Naive thymus-derived CD4-positive, alpha-beta T cell (primary cell): Measurements from ENCODE around the gene NKD1. TPM values are rescaled to one million over a fixed set of nuclear protein-coding genes. Genes with fewer than 3 reads are reported as not detected.

Experiments used
- ATAC-seq: fragments of 150-1000 bp; cut with Tn5 transposase; 2 replicates; pipeline ENCODE4 v1.10.0; 2021; ENCODE audit warnings: mild to moderate bottlenecking, moderate library complexity
- CTCF ChIA-PET: fragments of 350-600 bp; sonication (Branson Sonifier 250); formaldehyde crosslinking; loops from one replicate; lab custom pipeline; 2021; ENCODE audit warnings: antibody characterized with exemption; lab: Charles Lee
- POLR2A ChIA-PET: fragments of 350-600 bp; sonication (Branson Sonifier 250); formaldehyde crosslinking; loops from one replicate; lab custom pipeline; 2021; ENCODE audit warnings: antibody characterized with exemption, inconsistent platforms; lab: Charles Lee
- DNase-seq, 9 donors: peaks; one replicate each; pipeline versions ENCODE4 v3.0.0 to v3.0.0-alpha.2; 2020 to 2022; ENCODE audit warnings: mixed read lengths in 1 of 9
- H3K27ac ChIP-seq: one replicate; pipeline ENCODE4 v1.7.0; 2013; ENCODE audit warnings: mild to moderate bottlenecking, low read depth, low read length, moderate library complexity
- H3K27me3 ChIP-seq, 2 donors: one replicate each; pipeline ENCODE4 v1.7.0; 2013; ENCODE audit warnings: low read length in 2 of 2, mild to moderate bottlenecking in 2 of 2, moderate library complexity in 2 of 2; ENCODE audit not compliant: control insufficient read depth in 2 of 2, insufficient read depth in 2 of 2
- H3K36me3 ChIP-seq, 3 experiments: 1 replicate in 2 of 3; 2 replicates in 1 of 3; pipeline ENCODE4 v1.7.0; 2013; ENCODE audit warnings: low read length in 3 of 3, mild to moderate bottlenecking in 3 of 3, moderate library complexity in 1 of 3; ENCODE audit not compliant: insufficient read depth in 3 of 3, control insufficient read depth in 2 of 3
- H3K4me1 ChIP-seq, 2 donors: one replicate each; pipeline ENCODE4 v1.7.0; 2013; ENCODE audit warnings: low read length in 2 of 2, mild to moderate bottlenecking in 2 of 2, moderate library complexity in 1 of 2; ENCODE audit not compliant: control insufficient read depth in 2 of 2, insufficient read depth in 2 of 2
- H3K4me3 ChIP-seq: 2 replicates; pipeline ENCODE4 v1.7.0; 2013; ENCODE audit warnings: mild to moderate bottlenecking, low read length
- H3K9me3 ChIP-seq, 3 experiments: 1 replicate in 2 of 3; 2 replicates in 1 of 3; pipeline ENCODE4 v1.7.0; 2013; ENCODE audit warnings: low read length in 3 of 3; ENCODE audit not compliant: control insufficient read depth in 2 of 3
- H3K27ac Mint-ChIP-seq, 9 donors: one replicate each; pipeline ENCODE4 v1.8.0; 2020 to 2022; ENCODE audit warnings: mixed read lengths in 9 of 9, mild to moderate bottlenecking in 8 of 9, moderate library complexity in 5 of 9, inconsistent platforms in 2 of 9
- H3K27me3 Mint-ChIP-seq, 5 donors: one replicate each; pipeline ENCODE4 v1.8.0; 2021 to 2022; ENCODE audit warnings: mixed read lengths in 5 of 5, mild to moderate bottlenecking in 1 of 5
- H3K36me3 Mint-ChIP-seq, 5 donors: one replicate each; pipeline ENCODE4 v1.8.0; 2020 to 2022; ENCODE audit warnings: mixed read lengths in 5 of 5, mild to moderate bottlenecking in 3 of 5, inconsistent platforms in 1 of 5
- H3K4me1 Mint-ChIP-seq, 7 donors: one replicate each; pipeline ENCODE4 v1.8.0; 2020 to 2022; ENCODE audit warnings: mixed read lengths in 7 of 7, mild to moderate bottlenecking in 3 of 7, inconsistent platforms in 1 of 7
- H3K4me3 Mint-ChIP-seq, 10 donors: one replicate each; pipeline ENCODE4 v1.8.0; 2020 to 2022; ENCODE audit warnings: mild to moderate bottlenecking in 10 of 10, mixed read lengths in 10 of 10, moderate library complexity in 6 of 10, inconsistent platforms in 2 of 10
- H3K9me3 Mint-ChIP-seq, 11 donors: one replicate each; pipeline ENCODE4 v1.8.0; 2020 to 2022; ENCODE audit warnings: mixed read lengths in 11 of 11, mild to moderate bottlenecking in 4 of 11, inconsistent platforms in 1 of 11, moderate library complexity in 1 of 11
- intact Hi-C, 2 donors: fragments of 100-400 bp; cut with micrococcal nuclease; formaldehyde crosslinking; loops; one replicate each; pipeline ENCODE4 v1.15.1; 2023
- polyA plus RNA-seq, 2 donors: library from polyadenylated mRNA; unstranded; fragments of 300-500 nt; fragmentation: Illumina TruSeq; gene quantifications; one replicate each; pipeline ENCODE4 v1.2.3, GENCODE V29; 2021
- total RNA-seq, 6 experiments: library from RNA in 5 of 6; stranded (reverse) in 5 of 6; gene quantifications; 1 replicate in 5 of 6; 2 replicates in 1 of 6; pipeline ENCODE4 v1.2.3 and lab custom pipeline; 2021 to 2026

Gene NKD1
- total and polyA plus RNA-seq, 7 experiments from 2014 or later: 0.36 to 7.9 (median 5.0) TPM

DNA sequence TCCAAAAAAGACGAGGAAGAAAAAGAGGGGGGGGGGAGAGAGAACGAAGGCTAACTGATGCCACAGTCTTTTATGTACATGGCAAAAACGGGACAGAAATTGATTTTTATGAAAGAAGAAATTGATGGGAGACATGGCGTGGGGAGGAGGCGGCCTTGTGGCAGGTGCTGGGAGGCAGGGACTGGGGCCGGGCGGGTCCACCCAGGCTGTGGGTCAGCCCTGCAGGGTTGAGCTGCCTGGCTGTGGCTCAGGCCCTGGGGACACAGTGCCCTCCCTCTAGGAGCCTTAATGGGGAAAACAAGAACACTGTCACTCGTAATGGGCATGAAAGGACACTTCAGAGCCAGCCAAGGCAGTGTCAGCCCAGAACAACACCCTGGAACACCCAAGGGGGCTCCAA lies 98.1 kb downstream of the NKD1 start:
- ATAC-seq (no peak), DNase-seq (no peak)
- POLR2A ChIA-PET: interaction anchor here (0.6 kb wide), 1 partner anchor 84 kb away, joined by 4 read pairs; no protein-coding TSS in a partner anchor
- peaks cover 5 to 8% (median 6%) of the 10 kb centered on the region in 7 donors for H3K4me1 Mint-ChIP-seq
- CTCF ChIA-PET: interaction anchor here (0.5 to 0.7 kb wide), 2 partner anchors 322 to 619 kb away, joined by 3 read pairs; no protein-coding TSS in a partner anchor
- H3K9me3 Mint-ChIP-seq: peaks cover 0 to 2% (median 0%) of the 10 kb centered on the region in 11 donors
- Histone ChIP-seq H3K4me1 (no peaks in the 10 kb centered on the region), H3K9me3 (no peaks in the 10 kb centered on the region), H3K4me3 (no peak overlapping the region), H3K36me3 (no peaks in the 10 kb centered on the region), H3K27me3 (no peaks in the 10 kb centered on the region), H3K27ac (no peak overlapping the region)
- H3K36me3 Mint-ChIP-seq: peaks cover 0 to 18% (median 0%) of the 10 kb centered on the region in 5 donors
- H3K27ac Mint-ChIP-seq: peak overlapping the region in 1 of 9 donors; percentile 70
- H3K4me3 Mint-ChIP-seq: no peak overlapping the region
- H3K27me3 Mint-ChIP-seq: no peaks in the 10 kb centered on the region
- intact Hi-C loops: no loop called here

- DNase-seq (no peak), ATAC-seq (no peak)
- no peaks in the 10 kb centered on the region for H3K9me3 ChIP-seq
- POLR2A ChIA-PET: no interaction called here
- H3K27me3 ChIP-seq: no peaks in the 10 kb centered on the region
- peaks cover 0 to 22% (median 4%) of the 10 kb centered on the region in 5 donors for H3K36me3 Mint-ChIP-seq
- peaks cover 0 to 6% (median 0%) of the 10 kb centered on the region in 7 donors for H3K4me1 Mint-ChIP-seq
- no peak overlapping the region for H3K27ac Mint-ChIP-seq
- no peak overlapping the region for H3K27ac ChIP-seq
- intact Hi-C loops: no loop called here
- peak overlapping the region in 1 of 10 donors; percentile 23 for H3K4me3 Mint-ChIP-seq
- no peak overlapping the region for H3K4me3 ChIP-seq
- CTCF ChIA-PET: interaction anchor here (1.0 to 2.9 kb wide), 2 partner anchors 8 to 13 kb away, joined by 3 to 12 read pairs; no protein-coding TSS in a partner anchor
- H3K9me3 Mint-ChIP-seq: peaks cover 0 to 4% (median 0%) of the 10 kb centered on the region in 11 donors
- H3K4me1 ChIP-seq: no peaks in the 10 kb centered on the region
- no peaks in the 10 kb centered on the region for H3K27me3 Mint-ChIP-seq
- no peaks in the 10 kb centered on the region for H3K36me3 ChIP-seq
Measured at GRCh38 chr16:50651835-50652438, 103.7 kb downstream of the NKD1 start.

DNA sequence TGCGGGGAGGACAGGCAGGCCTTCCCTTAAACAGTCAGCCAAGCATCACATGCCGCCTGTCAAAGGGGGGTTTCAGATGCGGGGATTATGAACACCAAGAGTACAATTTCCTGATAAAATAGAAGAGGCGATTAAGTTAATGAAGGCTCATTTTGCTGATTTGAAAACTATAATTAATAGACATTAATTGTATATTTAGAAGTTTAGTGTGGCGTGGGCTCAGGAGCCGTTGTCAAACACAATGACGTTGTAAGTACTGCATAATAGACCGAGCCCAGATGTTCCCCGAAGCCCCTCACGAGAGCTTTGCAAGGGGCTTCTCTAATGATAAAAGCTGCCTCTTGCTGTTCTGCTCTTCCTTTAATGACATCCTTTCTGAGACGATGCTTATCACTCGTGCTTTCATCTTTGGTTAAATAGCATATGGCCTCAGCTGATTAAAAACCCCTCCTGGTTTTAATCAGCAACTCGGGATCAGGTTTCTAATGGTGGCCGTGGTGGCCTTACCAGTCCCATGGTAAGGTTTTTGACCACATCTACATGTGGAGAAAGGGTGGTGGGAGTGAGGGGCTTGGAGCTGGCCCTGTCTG lies 104.7 kb downstream of the NKD1 start:
- H3K27ac Mint-ChIP-seq: no peak overlapping the region
- ChIA-PET CTCF (interaction anchor here (0.6 to 2.9 kb wide), 3 partner anchors 8 to 302 kb away, joined by 3 to 12 read pairs (median 3); no protein-coding TSS in a partner anchor), POLR2A (no interaction called here)
- no peak overlapping the region for H3K4me3 Mint-ChIP-seq
- no peaks in the 10 kb centered on the region for H3K27me3 ChIP-seq
- peaks cover 0 to 22% (median 4%) of the 10 kb centered on the region in 5 donors for H3K36me3 Mint-ChIP-seq
- no peaks in the 10 kb centered on the region for H3K9me3 ChIP-seq
- H3K27ac ChIP-seq: no peak overlapping the region
- no peak for ATAC-seq
- no peak for DNase-seq
- no peaks in the 10 kb centered on the region for H3K27me3 Mint-ChIP-seq
- H3K9me3 Mint-ChIP-seq: peaks cover 0 to 4% (median 0%) of the 10 kb centered on the region in 11 donors
- no peaks in the 10 kb centered on the region for H3K36me3 ChIP-seq
- H3K4me1 ChIP-seq: no peaks in the 10 kb centered on the region
- no peak overlapping the region for H3K4me3 ChIP-seq
- H3K4me1 Mint-ChIP-seq: peaks cover 0 to 6% (median 0%) of the 10 kb centered on the region in 7 donors
- intact Hi-C loops: no loop called here

GRCh38 chr16:50653633-50654519 lies 105.7 kb downstream of the NKD1 start:
- H3K27ac ChIP-seq: no peak overlapping the region
- no peaks in the 10 kb centered on the region for H3K36me3 ChIP-seq
- no peaks in the 10 kb centered on the region for H3K27me3 ChIP-seq
- intact Hi-C loops: no loop called here
- ChIA-PET CTCF (interaction anchor here (0.6 to 0.8 kb wide), 2 partner anchors 9 to 303 kb away, joined by 3 read pairs; no protein-coding TSS in a partner anchor), POLR2A (no interaction called here)
- no peak overlapping the region for H3K4me3 ChIP-seq
- no peak for ATAC-seq
- no peaks in the 10 kb centered on the region for H3K9me3 ChIP-seq
- no peak for DNase-seq
- Mint-ChIP-seq H3K4me1 (peaks cover 0 to 6% (median 0%) of the 10 kb centered on the region in 7 donors), H3K36me3 (peaks cover 0 to 16% (median 4%) of the 10 kb centered on the region in 5 donors), H3K4me3 (no peak overlapping the region), H3K27me3 (no peaks in the 10 kb centered on the region), H3K9me3 (peaks cover 0 to 4% (median 0%) of the 10 kb centered on the region in 11 donors), H3K27ac (no peak overlapping the region)
- no peaks in the 10 kb centered on the region for H3K4me1 ChIP-seq

- H3K27ac ChIP-seq: no peak overlapping the region
- intact Hi-C loops: no loop called here
- peaks cover 0 to 6% (median 3%) of the 10 kb centered on the region in 5 donors for H3K36me3 Mint-ChIP-seq
- POLR2A ChIA-PET: no interaction called here
- H3K4me1 ChIP-seq: no peaks in the 10 kb centered on the region
- no peak overlapping the region for H3K4me3 Mint-ChIP-seq
- H3K36me3 ChIP-seq: no peaks in the 10 kb centered on the region
- H3K9me3 Mint-ChIP-seq: peaks cover 0 to 4% (median 0%) of the 10 kb centered on the region in 11 donors
- peaks cover 0 to 8% (median 4%) of the 10 kb centered on the region in 7 donors for H3K4me1 Mint-ChIP-seq
- no peak overlapping the region for H3K27ac Mint-ChIP-seq
- CTCF ChIA-PET: interaction anchor here (1.6 kb wide), 1 partner anchor 10 kb away, joined by 6 read pairs; no protein-coding TSS in a partner anchor
- no peak for ATAC-seq
- no peak overlapping the region for H3K4me3 ChIP-seq
- no peaks in the 10 kb centered on the region for H3K27me3 Mint-ChIP-seq
- DNase-seq: no peak
- no peaks in the 10 kb centered on the region for H3K9me3 ChIP-seq
- H3K27me3 ChIP-seq: no peaks in the 10 kb centered on the region
Measured at GRCh38 chr16:50655558-50656055, 107.4 kb downstream of the NKD1 start.

- H3K36me3 ChIP-seq: no peaks in the 10 kb centered on the region
- no peaks in the 10 kb centered on the region for H3K9me3 ChIP-seq
- peaks cover 0 to 7% (median 0%) of the 10 kb centered on the region in 5 donors for H3K36me3 Mint-ChIP-seq
- intact Hi-C loops: no loop called here
- H3K9me3 Mint-ChIP-seq: peaks cover 0 to 3% (median 0%) of the 10 kb centered on the region in 11 donors
- no peaks in the 10 kb centered on the region for H3K27me3 ChIP-seq
- POLR2A ChIA-PET: no interaction called here
- H3K27ac Mint-ChIP-seq: peak overlapping the region in 1 of 9 donors; percentile 19
- ATAC-seq (peak; percentile 36), DNase-seq (no peak)
- H3K4me1 ChIP-seq: no peaks in the 10 kb centered on the region
- no peak overlapping the region for H3K4me3 ChIP-seq
- H3K27ac ChIP-seq: no peak overlapping the region
- peaks cover 0 to 8% (median under 1%) of the 10 kb centered on the region in 7 donors for H3K4me1 Mint-ChIP-seq
- H3K27me3 Mint-ChIP-seq: no peaks in the 10 kb centered on the region
- CTCF ChIA-PET: interaction anchor here (0.6 kb wide), 1 partner anchor 10 kb away, joined by 7 read pairs; no protein-coding TSS in a partner anchor
- no peak overlapping the region for H3K4me3 Mint-ChIP-seq
Measured at GRCh38 chr16:50657241-50657640, 109.0 kb downstream of the NKD1 start.
